ENCODE measurements around the gene GADD45GIP1.

DNA sequence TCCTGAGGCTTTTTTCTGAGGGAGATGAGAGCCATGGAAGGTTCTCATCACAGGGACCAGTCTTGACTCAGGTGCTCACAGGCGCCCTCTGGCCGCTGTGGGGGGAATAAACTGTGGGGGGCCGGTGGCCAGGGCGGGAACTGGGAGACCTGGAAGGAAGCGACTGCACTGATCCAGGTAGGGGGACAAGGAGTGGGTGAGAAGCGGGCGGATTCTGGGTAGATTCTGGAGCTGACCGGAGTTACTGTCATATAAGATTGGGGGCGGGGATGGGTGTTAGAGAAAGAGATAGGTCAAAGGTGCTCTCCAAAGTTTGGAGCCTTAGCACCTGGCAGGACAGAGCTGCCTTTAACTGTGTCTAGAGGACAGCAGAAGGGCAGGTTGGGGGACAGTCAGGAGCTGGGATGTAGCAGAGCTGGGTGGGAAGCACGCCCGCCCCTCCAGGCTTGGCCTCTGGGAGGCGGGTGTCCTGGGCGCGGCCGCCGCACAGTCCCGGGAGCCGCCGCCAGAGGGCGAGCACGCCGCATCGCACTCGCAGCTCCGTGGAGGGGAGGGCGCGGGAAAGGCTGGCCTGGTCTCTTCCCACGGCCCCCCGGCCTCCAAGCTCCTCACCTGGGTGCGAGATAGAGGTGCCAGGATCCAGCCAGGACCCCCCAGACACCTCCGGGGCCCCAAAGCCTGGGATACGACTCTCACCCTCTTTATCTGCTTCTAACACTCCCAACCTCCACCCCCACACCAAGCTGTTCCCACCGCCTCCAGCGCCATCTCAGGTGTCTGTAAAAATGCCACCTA, 8.2 kb upstream of the GADD45GIP1 start:
- TF ChIP-seq POLR2A (IDR thresholded peaks at IDR 0.05; ENCODE audit: low read length): no peak
- no peak for TF ChIP-seq CHD2 (IDR thresholded peaks at IDR 0.05; ENCODE audit: low read length, partially characterized antibody)
- TF ChIP-seq, protein P1, sequence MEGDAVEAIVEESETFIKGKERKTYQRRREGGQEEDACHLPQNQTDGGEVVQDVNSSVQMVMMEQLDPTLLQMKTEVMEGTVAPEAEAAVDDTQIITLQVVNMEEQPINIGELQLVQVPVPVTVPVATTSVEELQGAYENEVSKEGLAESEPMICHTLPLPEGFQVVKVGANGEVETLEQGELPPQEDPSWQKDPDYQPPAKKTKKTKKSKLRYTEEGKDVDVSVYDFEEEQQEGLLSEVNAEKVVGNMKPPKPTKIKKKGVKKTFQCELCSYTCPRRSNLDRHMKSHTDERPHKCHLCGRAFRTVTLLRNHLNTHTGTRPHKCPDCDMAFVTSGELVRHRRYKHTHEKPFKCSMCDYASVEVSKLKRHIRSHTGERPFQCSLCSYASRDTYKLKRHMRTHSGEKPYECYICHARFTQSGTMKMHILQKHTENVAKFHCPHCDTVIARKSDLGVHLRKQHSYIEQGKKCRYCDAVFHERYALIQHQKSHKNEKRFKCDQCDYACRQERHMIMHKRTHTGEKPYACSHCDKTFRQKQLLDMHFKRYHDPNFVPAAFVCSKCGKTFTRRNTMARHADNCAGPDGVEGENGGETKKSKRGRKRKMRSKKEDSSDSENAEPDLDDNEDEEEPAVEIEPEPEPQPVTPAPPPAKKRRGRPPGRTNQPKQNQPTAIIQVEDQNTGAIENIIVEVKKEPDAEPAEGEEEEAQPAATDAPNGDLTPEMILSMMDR (IDR thresholded peaks at IDR 0.05): peak; percentile 67
- no peak for TF ChIP-seq RNF2 (IDR thresholded peaks at IDR 0.05; ENCODE audit: borderline replicate concordance, low read depth)
- peak; percentile 53 to 63 for TF ChIP-seq RAD21 (conservative IDR thresholded peaks at IDR 0.05 in 1 of 2, IDR thresholded peaks at IDR 0.05 in 1 of 2)
- no peak for TF ChIP-seq MAFK (IDR thresholded peaks at IDR 0.05; ENCODE audit: partially characterized antibody)
- no peak for TF ChIP-seq EP300 (IDR thresholded peaks at IDR 0.05)
- TF ChIP-seq, protein P2, sequence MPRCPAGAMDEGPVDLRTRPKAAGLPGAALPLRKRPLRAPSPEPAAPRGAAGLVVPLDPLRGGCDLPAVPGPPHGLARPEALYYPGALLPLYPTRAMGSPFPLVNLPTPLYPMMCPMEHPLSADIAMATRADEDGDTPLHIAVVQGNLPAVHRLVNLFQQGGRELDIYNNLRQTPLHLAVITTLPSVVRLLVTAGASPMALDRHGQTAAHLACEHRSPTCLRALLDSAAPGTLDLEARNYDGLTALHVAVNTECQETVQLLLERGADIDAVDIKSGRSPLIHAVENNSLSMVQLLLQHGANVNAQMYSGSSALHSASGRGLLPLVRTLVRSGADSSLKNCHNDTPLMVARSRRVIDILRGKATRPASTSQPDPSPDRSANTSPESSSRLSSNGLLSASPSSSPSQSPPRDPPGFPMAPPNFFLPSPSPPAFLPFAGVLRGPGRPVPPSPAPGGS (IDR thresholded peaks at IDR 0.05): no peak
- no peak for TF ChIP-seq CBX8 (IDR thresholded peaks at IDR 0.05)
- no peak for TF ChIP-seq SREBF2 (IDR thresholded peaks at IDR 0.05)
